Loucy (cell line): ENCODE data around the gene NDRG3.

Experiments used
- H2AFZ ChIP-seq: fragments of 200-600 bp; sonication (generic); 2 replicates; pipeline ENCODE4 v1.6.0; 2016; ENCODE audit warnings: antibody characterized with exemption, mild to moderate bottlenecking, low read length, moderate library complexity
- H3F3A ChIP-seq: fragments of 200-600 bp; 2 replicates; pipeline ENCODE4 v1.6.0; 2016; ENCODE audit warnings: antibody characterized with exemption, low read depth, mild to moderate bottlenecking
- H3K27me3 ChIP-seq: fragments of 200-600 bp; sonication (generic); 2 replicates; pipeline ENCODE4 v1.6.1; 2014; ENCODE audit warnings: low read length, mild to moderate bottlenecking; ENCODE audit not compliant: insufficient read depth, poor library complexity, severe bottlenecking
- H3K36me3 ChIP-seq: fragments of 200-600 bp; sonication (generic); 2 replicates; pipeline ENCODE4 v1.6.1; 2016; ENCODE audit warnings: low read length; ENCODE audit not compliant: insufficient read depth
- H3K4me1 ChIP-seq: fragments of 200-600 bp; sonication (generic); 2 replicates; pipeline ENCODE4 v1.5.1; 2014; ENCODE audit warnings: low read length, mild to moderate bottlenecking; ENCODE audit not compliant: insufficient read depth, poor library complexity, severe bottlenecking
- H3K4me2 ChIP-seq: fragments of 200-600 bp; sonication (generic); 2 replicates; pipeline ENCODE4 v1.6.0; 2014; ENCODE audit warnings: antibody characterized with exemption, low read length, low read depth, mild to moderate bottlenecking; ENCODE audit not compliant: poor library complexity, severe bottlenecking
- H3K4me3 ChIP-seq: fragments of 200-600 bp; sonication (generic); 2 replicates; pipeline ENCODE4 v1.5.1; 2014; ENCODE audit warnings: low read length, mild to moderate bottlenecking, mixed read lengths; ENCODE audit not compliant: poor library complexity, severe bottlenecking
- H3K79me2 ChIP-seq: fragments of 200-600 bp; sonication (generic); 2 replicates; pipeline ENCODE4 v1.6.1; 2014; ENCODE audit warnings: low read length; ENCODE audit not compliant: insufficient read depth
- H3K9ac ChIP-seq: fragments of 200-600 bp; sonication (generic); 2 replicates; pipeline ENCODE4 v1.6.0; 2014; ENCODE audit warnings: mild to moderate bottlenecking, low read depth, low read length, moderate library complexity; ENCODE audit not compliant: poor library complexity, severe bottlenecking
- H3K9me2 ChIP-seq: fragments of 200-600 bp; sonication (generic); replicated peaks from 2 replicates; pipeline ENCODE4 v1.6.1; 2016; ENCODE audit warnings: low read depth, low read length, mixed read lengths
- H3K9me3 ChIP-seq: fragments of 200-600 bp; sonication (generic); 2 replicates; pipeline ENCODE4 v1.6.1; 2014; ENCODE audit warnings: mild to moderate bottlenecking, antibody characterized with exemption, low read length, low read depth; ENCODE audit not compliant: insufficient read depth
- H4K20me1 ChIP-seq: fragments of 200-600 bp; sonication (generic); 2 replicates; pipeline ENCODE4 v1.6.0; 2014; ENCODE audit warnings: antibody characterized with exemption, low read length, mild to moderate bottlenecking; ENCODE audit not compliant: insufficient read depth, poor library complexity, severe bottlenecking
- EZH2phosphoT487 ChIP-seq: fragments of 200-600 bp; IDR thresholded peaks from 2 replicates; pipeline ENCODE4 v1.6.1; 2018; ENCODE audit warnings: antibody characterized with exemption, mild to moderate bottlenecking, moderate library complexity, borderline replicate concordance
- TF ChIP-seq, protein P1 (sequence below): fragments of 200-600 bp; sonication (generic); conservative IDR thresholded peaks from 2 replicates; pipeline ENCODE4 v1.5.1; 2014; ENCODE audit warnings: mild to moderate bottlenecking, antibody characterized with exemption, low read length

Gene NDRG3

DNA sequence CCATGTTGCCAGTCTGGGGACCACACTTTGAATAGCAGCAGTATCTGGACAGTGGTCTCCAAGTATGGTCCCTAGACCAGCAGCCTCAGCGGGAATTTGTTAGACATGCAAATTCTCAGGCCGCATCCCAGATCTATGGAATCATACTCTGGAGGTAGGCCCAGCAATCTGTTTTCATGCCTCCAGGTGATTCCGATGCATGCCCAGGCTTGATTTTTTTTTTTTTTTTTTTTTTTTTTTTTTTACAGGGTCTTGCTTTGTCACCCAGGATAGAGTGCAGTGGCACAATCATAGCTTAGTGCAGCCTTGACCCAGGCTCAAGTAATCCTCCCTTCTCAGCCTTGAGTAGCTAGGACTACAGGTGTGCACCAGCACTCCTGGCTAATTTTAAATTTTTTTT lies 99.2 kb downstream of the NDRG3 start:
- Histone ChIP-seq H3F3A (0 out of 2 replicates have a peak, but pooled peaks cover 3% of the 10 kb centered on the region), H3K4me1 (peaks cover 46% of the 10 kb centered on the region), H3K4me3 (peak overlapping the region; percentile 91), H3K9ac (peak overlapping the region; percentile 96), H3K9me2 (no peaks in the 10 kb centered on the region), H3K9me3 (no peaks in the 10 kb centered on the region), H3K27me3 (no peaks in the 10 kb centered on the region), H3K4me2 (peak overlapping the region; percentile 100), H3K79me2 (peaks cover 47% of the 10 kb centered on the region), H3K36me3 (no peaks in the 10 kb centered on the region), H2AFZ (0 out of 2 replicates have a peak overlapping the region, but pooled peaks have one; percentile 34), H4K20me1 (no peaks in the 10 kb centered on the region)
- TF ChIP-seq, protein P1, sequence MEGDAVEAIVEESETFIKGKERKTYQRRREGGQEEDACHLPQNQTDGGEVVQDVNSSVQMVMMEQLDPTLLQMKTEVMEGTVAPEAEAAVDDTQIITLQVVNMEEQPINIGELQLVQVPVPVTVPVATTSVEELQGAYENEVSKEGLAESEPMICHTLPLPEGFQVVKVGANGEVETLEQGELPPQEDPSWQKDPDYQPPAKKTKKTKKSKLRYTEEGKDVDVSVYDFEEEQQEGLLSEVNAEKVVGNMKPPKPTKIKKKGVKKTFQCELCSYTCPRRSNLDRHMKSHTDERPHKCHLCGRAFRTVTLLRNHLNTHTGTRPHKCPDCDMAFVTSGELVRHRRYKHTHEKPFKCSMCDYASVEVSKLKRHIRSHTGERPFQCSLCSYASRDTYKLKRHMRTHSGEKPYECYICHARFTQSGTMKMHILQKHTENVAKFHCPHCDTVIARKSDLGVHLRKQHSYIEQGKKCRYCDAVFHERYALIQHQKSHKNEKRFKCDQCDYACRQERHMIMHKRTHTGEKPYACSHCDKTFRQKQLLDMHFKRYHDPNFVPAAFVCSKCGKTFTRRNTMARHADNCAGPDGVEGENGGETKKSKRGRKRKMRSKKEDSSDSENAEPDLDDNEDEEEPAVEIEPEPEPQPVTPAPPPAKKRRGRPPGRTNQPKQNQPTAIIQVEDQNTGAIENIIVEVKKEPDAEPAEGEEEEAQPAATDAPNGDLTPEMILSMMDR, result no peak
- TF ChIP-seq EZH2phosphoT487, result no peak

DNA sequence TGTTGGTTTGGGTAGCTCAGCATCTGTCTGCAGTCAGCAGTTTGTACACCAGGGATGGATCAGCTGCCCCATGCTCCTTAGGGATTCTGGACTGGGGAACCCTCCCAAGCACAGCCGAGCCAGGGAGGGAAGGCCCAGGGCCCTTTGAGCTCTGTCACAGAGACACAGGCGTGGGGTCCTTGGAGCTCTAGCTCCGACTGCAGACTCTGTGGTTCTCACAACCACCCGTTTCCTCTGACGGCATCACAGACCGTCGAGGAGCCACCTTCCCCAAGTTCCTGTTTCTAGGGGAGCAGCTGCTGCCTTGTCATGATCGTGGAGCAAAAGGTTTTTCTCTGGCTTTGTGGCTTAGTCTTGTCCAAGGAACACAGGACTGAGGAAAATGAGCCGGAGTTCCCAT lies 99.9 kb downstream of the NDRG3 start, which contains the start of gene SLA2:
SLA2 (minus strand) TSS at position 199 of the 400 bp plus-strand sequence. CDS start 4,861 bp downstream, outside the sequence.
- Histone ChIP-seq H3K4me2 (peak within 1 kb of the TSS; percentile 100), H3K4me3 (peak within 1 kb of the TSS; percentile 91)
- TF ChIP-seq, protein P1, result no peak
- TF ChIP-seq EZH2phosphoT487, result no peak

DNA sequence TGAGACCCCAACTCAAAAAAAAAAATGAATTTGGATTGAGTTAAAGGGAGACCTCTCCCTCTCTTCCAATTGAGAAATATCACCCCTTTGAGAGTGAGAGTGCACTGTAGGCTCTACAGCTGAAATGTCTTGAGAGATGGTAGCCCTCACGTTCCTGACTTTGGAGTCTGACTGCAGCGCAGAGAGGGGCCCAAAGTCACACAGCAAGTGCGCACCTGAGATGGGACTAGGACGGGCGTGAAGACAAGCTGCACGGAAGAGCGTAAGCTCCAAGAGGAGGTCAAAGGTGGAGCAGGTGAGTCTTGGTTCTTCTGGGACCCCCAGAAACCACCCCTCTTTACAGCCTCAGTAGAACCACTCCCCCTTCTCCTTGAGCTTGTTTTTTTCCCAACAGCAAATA lies 100.5 kb downstream of the NDRG3 start:
- no peaks in the 10 kb centered on the region for H4K20me1 ChIP-seq
- H3K79me2 ChIP-seq, result peaks cover 59% of the 10 kb centered on the region
- H3K9me3 ChIP-seq, result no peaks in the 10 kb centered on the region
- no peak for TF ChIP-seq EZH2phosphoT487
- TF ChIP-seq, protein P1, result no peak
- no peaks in the 10 kb centered on the region for H3K27me3 ChIP-seq
- H3K9ac ChIP-seq, result peak overlapping the region; percentile 96
- H3F3A ChIP-seq, result 0 out of 2 replicates have a peak, but pooled peaks cover 3% of the 10 kb centered on the region
- peaks cover 56% of the 10 kb centered on the region for H3K4me1 ChIP-seq
- H3K9me2 ChIP-seq, result no peaks in the 10 kb centered on the region
- H3K4me2 ChIP-seq, result peak overlapping the region; percentile 100
- H3K4me3 ChIP-seq, result peak overlapping the region; percentile 91
- no peak overlapping the region for H2AFZ ChIP-seq
- peaks cover 6% of the 10 kb centered on the region; the same call in 1 of the 2 replicates for H3K36me3 ChIP-seq

More for the DNA sequence above, 99.9 kb downstream of the NDRG3 start, which contains the start of gene SLA2:
- no peaks in the 10 kb centered on the region for H3K27me3 ChIP-seq
- H3F3A ChIP-seq, result 0 out of 2 replicates have a peak, but pooled peaks cover 3% of the 10 kb centered on the region
- H3K36me3 ChIP-seq, result peaks cover 2% of the 10 kb centered on the region; the same call in 1 of the 2 replicates
- H3K79me2 ChIP-seq, result peaks cover 54% of the 10 kb centered on the region
- H4K20me1 ChIP-seq, result no peaks in the 10 kb centered on the region
- H3K4me1 ChIP-seq, result peaks cover 53% of the 10 kb centered on the region
- H2AFZ ChIP-seq, result peak within 1 kb of the TSS; percentile 34; the same call in 1 of the 2 replicates
- H3K9me3 ChIP-seq, result no peaks in the 10 kb centered on the region
- peak within 1 kb of the TSS; percentile 96 for H3K9ac ChIP-seq
- no peaks in the 10 kb centered on the region for H3K9me2 ChIP-seq
